ENCODE data around the gene P3H1. TPM values are rescaled to one million over a fixed set of nuclear protein-coding genes. Genes with fewer than 3 reads are reported as not detected.
"Not testable (repeated sequence)": the region's sequence is repeated elsewhere in the genome, so short reads cannot be mapped to it uniquely, and the experiment has no call there.

The P3H1 gene, protein sequence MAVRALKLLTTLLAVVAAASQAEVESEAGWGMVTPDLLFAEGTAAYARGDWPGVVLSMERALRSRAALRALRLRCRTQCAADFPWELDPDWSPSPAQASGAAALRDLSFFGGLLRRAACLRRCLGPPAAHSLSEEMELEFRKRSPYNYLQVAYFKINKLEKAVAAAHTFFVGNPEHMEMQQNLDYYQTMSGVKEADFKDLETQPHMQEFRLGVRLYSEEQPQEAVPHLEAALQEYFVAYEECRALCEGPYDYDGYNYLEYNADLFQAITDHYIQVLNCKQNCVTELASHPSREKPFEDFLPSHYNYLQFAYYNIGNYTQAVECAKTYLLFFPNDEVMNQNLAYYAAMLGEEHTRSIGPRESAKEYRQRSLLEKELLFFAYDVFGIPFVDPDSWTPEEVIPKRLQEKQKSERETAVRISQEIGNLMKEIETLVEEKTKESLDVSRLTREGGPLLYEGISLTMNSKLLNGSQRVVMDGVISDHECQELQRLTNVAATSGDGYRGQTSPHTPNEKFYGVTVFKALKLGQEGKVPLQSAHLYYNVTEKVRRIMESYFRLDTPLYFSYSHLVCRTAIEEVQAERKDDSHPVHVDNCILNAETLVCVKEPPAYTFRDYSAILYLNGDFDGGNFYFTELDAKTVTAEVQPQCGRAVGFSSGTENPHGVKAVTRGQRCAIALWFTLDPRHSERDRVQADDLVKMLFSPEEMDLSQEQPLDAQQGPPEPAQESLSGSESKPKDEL
- total RNA-seq = 10 to 100 TPM; 37.7 to 54.6 TPM
- 10 to 100 TPM; 15.2 to 64.3 TPM for polyA plus RNA-seq
- long read RNA-seq, donor 1, transcript P3H1-204 (15 exons, 2,705 nt) = minor isoform, 6 of 132 reads
- long read RNA-seq, donor 1, transcript P3H1-202 (15 exons, 2,585 nt) = major isoform, 80 of 132 reads
- long read RNA-seq, donor 1, transcript P3H1-207 (14 exons, 2,726 nt) = minor isoform, 8 of 132 reads
- long read RNA-seq, donor 1, partial matches to known transcripts = 13 of 132 reads
- long read RNA-seq, donor 1, other reads (novel, unspliced or antisense) = 24 of 132 reads
- long read RNA-seq, donor 2, transcript P3H1-202 (15 exons, 2,585 nt) = major isoform, 24 of 44 reads
- long read RNA-seq, donor 2, partial matches to known transcripts = 3 of 44 reads
- long read RNA-seq, donor 2, other reads (novel, unspliced or antisense) = 10 of 44 reads

GRCh38 chr1:42766741-42767509 lies at the start of gene P3H1, which contains the start of gene C1orf50:
Gene P3H1 (minus strand): TSS chr1:42767028. CDS start chr1:42766971, 57 bp downstream.
Gene C1orf50 (plus strand): TSS chr1:42767249. CDS start chr1:42767312, 63 bp downstream.
- WGBS, 2 donors = 0 to 1% methylated on average over 76 to 82 of the region's 82 CpGs
- Histone ChIP-seq H3K27ac (ENCODE audit: low read depth in 1 of 2, low read length in 2 of 2) (peak within 1 kb of the TSS; percentile 24 to 61), H3K36me3 (ENCODE audit: control insufficient read depth in 1 of 2, insufficient read depth in 2 of 2, low read length in 1 of 2) (no peaks in the 10 kb centered on the region), H3K9me3 (ENCODE audit: control insufficient read depth, low read length) (no peaks in the 10 kb centered on the region), H3K27me3 (ENCODE audit: control insufficient read depth in 1 of 2, insufficient read depth in 2 of 2, low read length in 1 of 2) (no peaks in the 10 kb centered on the region), H3K4me1 (ENCODE audit: control insufficient read depth in 1 of 2, insufficient read depth in 2 of 2, low read length in 2 of 2) (peaks cover 0 to 4% of the 10 kb centered on the region in 2 donors), H3K4me3 (ENCODE audit: low read length in 2 of 2) (peak within 1 kb of the TSS; percentile 86 to 90)
- ATAC-seq (ENCODE audit: low FRiP score) (peak; percentile 98), DNase-seq (peak; percentile 100)
- intact Hi-C loops (cut with DNase I) = loop anchor here in 1 of 2 donors (5.0 to 10.0 kb wide), 3 partner anchors 50 to 305 kb away; partner anchors contain the start of genes ERMAP, SVBP and ZNF691

DNA sequence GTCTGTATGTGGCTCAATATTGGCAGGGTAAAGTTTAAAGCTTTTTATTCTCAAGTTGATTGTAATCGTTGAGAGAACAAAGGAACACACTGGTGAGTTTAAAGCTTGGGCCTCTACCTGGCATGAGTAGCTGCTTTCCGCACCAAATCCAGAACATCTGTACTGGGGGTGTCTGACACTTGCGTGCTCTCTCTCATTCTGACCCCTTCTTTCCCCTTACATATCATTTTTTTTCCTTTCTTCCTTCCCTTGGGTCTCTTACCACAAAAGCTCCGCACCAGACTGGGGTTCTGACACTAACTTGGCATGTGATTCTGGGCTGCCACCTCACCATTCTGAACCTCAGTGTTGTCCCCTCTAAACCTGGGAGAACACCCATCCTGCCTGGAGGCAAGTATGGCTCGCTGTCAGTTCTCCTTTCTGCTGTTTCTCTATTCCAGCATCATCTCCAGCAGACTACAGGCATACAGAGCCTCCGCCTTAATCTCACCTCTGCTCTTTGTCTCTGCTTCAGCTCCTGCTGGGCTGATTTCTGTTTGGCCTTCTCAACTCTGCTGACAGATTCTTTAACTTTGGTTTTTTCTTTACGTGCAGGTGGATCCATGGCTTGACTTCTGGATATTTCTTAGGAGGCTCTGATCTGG lies 49.2 kb upstream of the P3H1 start:
- ATAC-seq (ENCODE audit: low FRiP score) = no peak
- H3K4me1 ChIP-seq (ENCODE audit: control insufficient read depth in 1 of 2, insufficient read depth in 2 of 2, low read length in 2 of 2) = peaks cover 0 to 4% of the 10 kb centered on the region in 2 donors
- H3K4me3 ChIP-seq (ENCODE audit: low read length in 2 of 2) = peak overlapping the region; percentile 83 to 98
- WGBS, 2 donors = 27 to 29% methylated on average over 7 of the region's 7 CpGs
- H3K27ac ChIP-seq (ENCODE audit: low read depth in 1 of 2, low read length in 2 of 2) = peak overlapping the region in 1 of 2 donors; percentile 66
- DNase-seq = no peak
- intact Hi-C loops (cut with DNase I) = loop anchor here in 1 of 2 donors (5.0 kb wide), 1 partner anchor 49 kb away; the partner anchor contains the start of genes C1orf50 and P3H1
- H3K9me3 ChIP-seq (ENCODE audit: control insufficient read depth, low read length) = no peaks in the 10 kb centered on the region
- no peaks in the 10 kb centered on the region for H3K27me3 ChIP-seq (ENCODE audit: control insufficient read depth in 1 of 2, insufficient read depth in 2 of 2, low read length in 1 of 2)
- H3K36me3 ChIP-seq (ENCODE audit: control insufficient read depth in 1 of 2, insufficient read depth in 2 of 2, low read length in 1 of 2) = peaks cover 0 to 2% of the 10 kb centered on the region in 2 donors

DNA sequence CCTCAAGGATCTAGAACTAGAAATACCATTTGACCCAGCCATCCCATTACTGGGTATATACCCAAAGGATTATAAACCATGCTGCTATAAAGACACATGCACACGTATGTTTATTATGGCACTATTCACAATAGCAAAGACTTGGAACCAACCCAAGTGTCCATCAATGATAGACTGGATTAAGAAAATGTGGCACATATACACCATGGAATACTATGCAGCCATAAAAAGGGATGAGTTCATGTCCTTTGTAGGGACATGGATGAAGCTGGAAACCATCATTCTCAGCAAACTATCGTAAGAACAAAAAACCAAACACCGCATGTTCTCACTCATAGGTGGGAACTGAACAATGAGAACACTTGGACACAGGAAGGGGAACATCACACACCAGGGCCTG lies 48.0 kb upstream of the P3H1 start:
- intact Hi-C loops (cut with DNase I) = loop anchor here in 1 of 2 donors (5.0 kb wide), 1 partner anchor 48 kb away; the partner anchor contains the start of genes C1orf50 and P3H1
- not testable (repeated sequence) for ATAC-seq (ENCODE audit: low FRiP score); H3K27me3 ChIP-seq (ENCODE audit: control insufficient read depth in 1 of 2, insufficient read depth in 2 of 2, low read length in 1 of 2); H3K27ac ChIP-seq (ENCODE audit: low read depth in 1 of 2, low read length in 2 of 2); H3K4me1 ChIP-seq (ENCODE audit: control insufficient read depth in 1 of 2, insufficient read depth in 2 of 2, low read length in 2 of 2); H3K36me3 ChIP-seq (ENCODE audit: control insufficient read depth in 1 of 2, insufficient read depth in 2 of 2, low read length in 1 of 2); H3K4me3 ChIP-seq (ENCODE audit: low read length in 2 of 2); H3K9me3 ChIP-seq (ENCODE audit: control insufficient read depth, low read length); DNase-seq
- WGBS, 2 donors = 75 to 97% methylated on average over 2 to 3 of the region's 3 CpGs

DNA sequence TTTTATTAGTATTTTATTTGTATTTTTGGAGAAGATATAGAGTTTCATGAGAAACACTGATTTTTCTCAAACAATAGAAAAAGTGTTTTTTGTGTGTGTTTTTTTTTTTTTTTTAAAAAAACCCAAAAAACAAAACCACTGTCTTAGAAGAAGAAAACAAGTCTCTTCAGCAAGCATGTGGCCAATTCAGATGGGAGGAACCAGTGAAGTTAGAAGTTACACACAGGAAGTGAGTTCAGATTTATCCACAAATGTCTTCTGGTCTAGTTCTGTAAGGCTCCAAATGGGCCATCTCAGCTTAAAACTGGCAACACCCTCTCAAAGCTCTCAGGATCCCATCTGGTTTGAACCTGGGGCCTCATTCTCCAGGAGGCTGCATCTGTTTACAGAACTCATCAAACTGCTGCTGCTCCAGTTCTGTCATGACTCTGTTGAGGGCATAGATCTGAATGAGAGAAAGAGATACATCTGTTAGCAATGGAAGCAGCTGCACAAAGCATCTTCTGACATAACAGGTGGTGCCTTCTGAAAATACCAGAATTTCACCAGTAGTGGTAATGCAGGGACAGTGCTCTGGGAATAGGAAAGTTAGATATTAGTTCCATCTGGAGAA lies 40.3 kb upstream of the P3H1 start:
- no peak overlapping the region for H3K4me3 ChIP-seq (ENCODE audit: low read length in 2 of 2)
- no peaks in the 10 kb centered on the region for H3K27me3 ChIP-seq (ENCODE audit: control insufficient read depth in 1 of 2, insufficient read depth in 2 of 2, low read length in 1 of 2)
- H3K27ac ChIP-seq (ENCODE audit: low read depth in 1 of 2, low read length in 2 of 2) = no peak overlapping the region
- intact Hi-C loops (cut with DNase I) = no loop called here
- H3K4me1 ChIP-seq (ENCODE audit: control insufficient read depth in 1 of 2, insufficient read depth in 2 of 2, low read length in 2 of 2) = no peaks in the 10 kb centered on the region
- no peaks in the 10 kb centered on the region for H3K36me3 ChIP-seq (ENCODE audit: control insufficient read depth in 1 of 2, insufficient read depth in 2 of 2, low read length in 1 of 2)
- H3K9me3 ChIP-seq (ENCODE audit: control insufficient read depth, low read length) = no peaks in the 10 kb centered on the region
- no peak for DNase-seq
- ATAC-seq (ENCODE audit: low FRiP score) = no peak

DNA sequence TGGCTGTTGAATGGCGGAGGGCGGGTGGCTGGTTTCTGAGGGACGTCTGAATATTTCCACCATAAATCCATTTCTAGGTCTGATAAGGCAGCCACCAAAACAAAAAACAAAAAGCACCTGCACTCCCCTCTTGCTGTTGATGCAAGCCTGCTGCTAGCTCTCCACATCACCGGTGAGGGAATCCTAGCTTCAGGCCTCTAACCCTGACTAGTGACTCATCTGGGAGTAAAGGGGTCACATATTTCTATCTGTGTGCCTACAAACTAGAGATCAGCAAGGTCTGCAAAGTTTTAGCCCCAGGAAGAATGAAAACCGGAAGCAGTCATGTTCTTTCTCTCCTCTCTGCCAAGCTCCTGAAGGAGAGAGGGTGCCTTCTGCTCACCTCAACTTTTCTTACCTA lies 39.8 kb upstream of the P3H1 start:
- intact Hi-C loops (cut with DNase I) = no loop called here
- 84 to 88% methylated on average over 5 of the region's 5 CpGs for WGBS, 2 donors
- Histone ChIP-seq H3K9me3 (ENCODE audit: control insufficient read depth, low read length) (no peaks in the 10 kb centered on the region), H3K4me1 (ENCODE audit: control insufficient read depth in 1 of 2, insufficient read depth in 2 of 2, low read length in 2 of 2) (no peaks in the 10 kb centered on the region), H3K4me3 (ENCODE audit: low read length in 2 of 2) (no peak overlapping the region), H3K27ac (ENCODE audit: low read depth in 1 of 2, low read length in 2 of 2) (no peak overlapping the region), H3K36me3 (ENCODE audit: control insufficient read depth in 1 of 2, insufficient read depth in 2 of 2, low read length in 1 of 2) (no peaks in the 10 kb centered on the region), H3K27me3 (ENCODE audit: control insufficient read depth in 1 of 2, insufficient read depth in 2 of 2, low read length in 1 of 2) (no peaks in the 10 kb centered on the region)
- no peak for DNase-seq
- ATAC-seq (ENCODE audit: low FRiP score) = no peak

DNA sequence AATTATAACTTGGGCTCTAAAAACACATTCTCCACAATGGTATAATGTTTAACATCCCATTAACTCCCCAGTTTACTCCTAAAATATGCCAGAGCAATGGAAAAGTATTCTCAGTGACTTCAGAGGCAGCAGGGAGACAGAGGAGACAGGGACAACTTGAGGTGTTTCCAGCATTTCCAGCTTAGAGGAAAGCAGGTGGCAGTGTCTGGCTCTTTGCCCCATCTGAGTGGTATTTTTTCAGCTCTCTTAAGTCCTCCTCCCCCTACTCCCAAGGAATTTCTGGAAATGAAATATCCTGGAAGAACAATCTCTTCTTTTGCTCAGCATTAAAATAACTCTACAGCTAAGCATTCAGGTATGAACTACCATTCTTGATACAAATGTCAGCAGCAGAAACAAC lies 39.3 kb upstream of the P3H1 start:
- H3K27me3 ChIP-seq (ENCODE audit: control insufficient read depth in 1 of 2, insufficient read depth in 2 of 2, low read length in 1 of 2) = no peaks in the 10 kb centered on the region
- H3K9me3 ChIP-seq (ENCODE audit: control insufficient read depth, low read length) = no peaks in the 10 kb centered on the region
- H3K4me1 ChIP-seq (ENCODE audit: control insufficient read depth in 1 of 2, insufficient read depth in 2 of 2, low read length in 2 of 2) = no peaks in the 10 kb centered on the region
- ATAC-seq (ENCODE audit: low FRiP score) (no peak), DNase-seq (no peak)
- H3K27ac ChIP-seq (ENCODE audit: low read depth in 1 of 2, low read length in 2 of 2) = no peak overlapping the region
- intact Hi-C loops (cut with DNase I) = no loop called here
- no peaks in the 10 kb centered on the region for H3K36me3 ChIP-seq (ENCODE audit: control insufficient read depth in 1 of 2, insufficient read depth in 2 of 2, low read length in 1 of 2)
- no peak overlapping the region for H3K4me3 ChIP-seq (ENCODE audit: low read length in 2 of 2)

- Histone ChIP-seq H3K36me3 (ENCODE audit: control insufficient read depth in 1 of 2, insufficient read depth in 2 of 2, low read length in 1 of 2) (no peaks in the 10 kb centered on the region), H3K27ac (ENCODE audit: low read depth in 1 of 2, low read length in 2 of 2) (no peak overlapping the region), H3K4me3 (ENCODE audit: low read length in 2 of 2) (no peak overlapping the region), H3K27me3 (ENCODE audit: control insufficient read depth in 1 of 2, insufficient read depth in 2 of 2, low read length in 1 of 2) (no peaks in the 10 kb centered on the region), H3K4me1 (ENCODE audit: control insufficient read depth in 1 of 2, insufficient read depth in 2 of 2, low read length in 2 of 2) (no peaks in the 10 kb centered on the region), H3K9me3 (ENCODE audit: control insufficient read depth, low read length) (no peaks in the 10 kb centered on the region)
- DNase-seq (no peak), ATAC-seq (ENCODE audit: low FRiP score) (peak; percentile 54)
- WGBS, 2 donors = 83% methylated on average over 8 of the region's 8 CpGs
- intact Hi-C loops (cut with DNase I) = no loop called here
Measured at GRCh38 chr1:42801832-42802473, 35.1 kb upstream of the P3H1 start.

Data from aorta (tissue), 5 donors.